ENCODE data around the gene TMCO4.

- TF ChIP-seq CTCF (IDR thresholded peaks at IDR 0.05) (no peak), POLR2A (IDR thresholded peaks at IDR 0.05) (no peak)
Measured at GRCh38 chr1:19769211-19769932, 30.3 kb downstream of the TMCO4 start.
